Mesendoderm (in vitro differentiated cells): ENCODE measurements around the gene PPP1R12A.

Experiments used
- DNase-seq: peaks from one replicate; pipeline ENCODE4 v3.0.0; 2013
- H2AK5ac ChIP-seq: 2 replicates; pipeline ENCODE4 v1.6.1; 2013; ENCODE audit warnings: low read length, inconsistent platforms
- H2BK120ac ChIP-seq: 2 replicates; pipeline ENCODE4 v1.6.1; 2013; ENCODE audit warnings: low read depth, mild to moderate bottlenecking, low read length, moderate library complexity, mixed read lengths
- H2BK15ac ChIP-seq: replicated peaks from 2 replicates; pipeline ENCODE4 v1.6.1; 2013; ENCODE audit warnings: low read depth, mild to moderate bottlenecking, moderate library complexity
- H2BK5ac ChIP-seq: 2 replicates; pipeline ENCODE4 v1.6.1; 2013; ENCODE audit warnings: low read length, inconsistent platforms
- H3K18ac ChIP-seq: 2 replicates; pipeline ENCODE4 v1.6.1; 2013; ENCODE audit warnings: mild to moderate bottlenecking, low read length, mixed read lengths
- H3K23ac ChIP-seq: one replicate; pipeline ENCODE4 v1.6.1; 2013; ENCODE audit warnings: low read length
- H3K27ac ChIP-seq: 2 replicates; pipeline ENCODE4 v1.5.1; 2013; ENCODE audit warnings: low read depth, mild to moderate bottlenecking, inconsistent platforms, low read length, moderate library complexity
- H3K27me3 ChIP-seq: 2 replicates; pipeline ENCODE4 v1.6.1; 2013; ENCODE audit warnings: low read length, control low read depth, mild to moderate bottlenecking, inconsistent platforms; ENCODE audit not compliant: insufficient read depth, poor library complexity
- H3K36me3 ChIP-seq: 2 replicates; pipeline ENCODE4 v1.6.1; 2013; ENCODE audit warnings: low read length, inconsistent platforms; ENCODE audit not compliant: control insufficient read depth, insufficient read depth
- H3K4ac ChIP-seq: one replicate; pipeline ENCODE4 v1.6.1; 2013; ENCODE audit warnings: low read depth, mild to moderate bottlenecking, low read length, moderate library complexity
- H3K4me1 ChIP-seq: 2 replicates; pipeline ENCODE4 v1.6.1; 2013; ENCODE audit warnings: low read depth, low read length, inconsistent platforms; ENCODE audit not compliant: control insufficient read depth
- H3K4me2 ChIP-seq: 2 replicates; pipeline ENCODE4 v1.6.1; 2013; ENCODE audit warnings: low read length
- H3K4me3 ChIP-seq: 2 replicates; pipeline ENCODE4 v1.5.1; 2013; ENCODE audit warnings: mild to moderate bottlenecking, low read length
- H3K56ac ChIP-seq: one replicate; pipeline ENCODE4 v1.6.1; 2013; ENCODE audit warnings: low read length
- H3K79me1 ChIP-seq: 2 replicates; pipeline ENCODE4 v1.6.1; 2013; ENCODE audit warnings: low read length, inconsistent platforms
- H3K79me2 ChIP-seq: 2 replicates; pipeline ENCODE4 v1.6.1; 2013; ENCODE audit warnings: mild to moderate bottlenecking, low read length; ENCODE audit not compliant: control insufficient read depth, insufficient read depth
- H3K9ac ChIP-seq: 2 replicates; pipeline ENCODE4 v1.6.1; 2013; ENCODE audit warnings: low read length, inconsistent platforms
- H4K5ac ChIP-seq: one replicate; pipeline ENCODE4 v1.6.1; 2013; ENCODE audit warnings: low read length
- H4K8ac ChIP-seq: one replicate; pipeline ENCODE4 v1.6.1; 2013; ENCODE audit warnings: low read depth, mild to moderate bottlenecking, control low read depth, low read length, moderate library complexity
- WGBS: extraction: QIAGEN DNeasy Blood & Tissue Kit; methylation state at CpG from one replicate; pipeline ENCODE4 v1.1.7; 2013; ENCODE audit warnings: low lambda C conversion rate, missing lambda C conversion rate; ENCODE audit not compliant: insufficient coverage; ENCODE audit errors: extremely low coverage; 5-methylcytosine and 5-hydroxymethylcytosine counted together

Gene PPP1R12A

DNA sequence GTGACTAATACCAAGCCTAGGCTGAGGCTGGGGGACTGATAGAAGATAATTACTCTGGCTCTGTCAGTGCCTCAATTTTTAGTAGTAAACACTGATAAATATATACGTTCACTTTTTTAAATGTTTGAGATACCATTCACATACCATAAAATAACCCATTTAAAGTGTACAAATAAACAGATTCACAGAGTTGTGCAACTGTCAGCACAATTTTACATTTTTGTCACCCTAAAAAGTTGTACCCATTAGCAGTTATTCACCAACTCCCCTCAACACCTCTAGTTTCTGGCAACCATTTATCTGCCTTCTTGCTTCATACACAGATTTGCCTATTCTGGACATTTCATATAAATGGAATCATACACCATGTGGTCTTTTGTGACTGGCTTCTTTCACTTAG lies 15.1 kb downstream of the PPP1R12A start:
- no peak overlapping the region for H2BK15ac ChIP-seq
- H3K36me3 ChIP-seq, result no peaks in the 10 kb centered on the region
- no peaks in the 10 kb centered on the region for H3K4me1 ChIP-seq
- no peak overlapping the region for H3K23ac ChIP-seq
- H4K8ac ChIP-seq, result no peak overlapping the region
- H2BK5ac ChIP-seq, result no peak overlapping the region
- H3K18ac ChIP-seq, result no peak overlapping the region
- H3K4me2 ChIP-seq, result no peak overlapping the region
- no peak overlapping the region for H3K9ac ChIP-seq
- H2AK5ac ChIP-seq, result no peak overlapping the region
- no peak for DNase-seq
- no peak overlapping the region for H3K4ac ChIP-seq
- H3K27ac ChIP-seq, result no peak overlapping the region
- no peaks in the 10 kb centered on the region for H3K27me3 ChIP-seq
- H2BK120ac ChIP-seq, result no peak overlapping the region
- no CpG with 5 or more reads among the region's 1 CpG for WGBS
- peaks cover 51% of the 10 kb centered on the region for H3K79me2 ChIP-seq
- peaks cover 9% of the 10 kb centered on the region for H3K79me1 ChIP-seq
- H4K5ac ChIP-seq, result no peak overlapping the region
- no peak overlapping the region for H3K56ac ChIP-seq
- no peak overlapping the region for H3K4me3 ChIP-seq

DNA sequence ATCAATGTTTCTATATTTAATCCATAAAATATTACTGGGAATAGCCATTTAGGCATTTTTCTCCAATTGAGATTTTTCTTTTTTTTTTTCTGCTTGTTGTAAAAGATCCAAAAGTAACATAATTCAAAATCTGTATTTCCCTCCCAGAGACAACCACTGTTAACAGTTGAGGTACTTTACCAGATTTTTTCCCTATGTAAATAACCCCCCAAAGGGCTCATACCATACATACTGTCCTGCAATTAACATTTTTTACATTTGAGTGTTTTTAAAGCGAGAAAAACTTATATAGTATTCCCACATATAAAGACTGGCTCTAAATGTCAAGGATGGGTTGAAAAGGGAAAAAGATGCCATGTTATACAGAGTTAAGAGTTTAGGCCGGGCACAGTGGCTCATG lies 18.1 kb downstream of the PPP1R12A start:
- H4K8ac ChIP-seq, result no peak overlapping the region
- WGBS, result no CpG with 5 or more reads among the region's 2 CpGs

GRCh38 chr12:79911889-79912656 lies 22.8 kb downstream of the PPP1R12A start:
- Histone ChIP-seq H2BK15ac (no peak overlapping the region), H2BK5ac (no peak overlapping the region), H2BK120ac (no peak overlapping the region), H3K23ac (no peak overlapping the region), H3K18ac (no peak overlapping the region), H3K79me1 (peaks cover 7% of the 10 kb centered on the region), H3K27ac (no peak overlapping the region), H3K4me1 (peaks cover 2% of the 10 kb centered on the region), H3K36me3 (no peaks in the 10 kb centered on the region), H3K56ac (no peak overlapping the region), H3K27me3 (no peaks in the 10 kb centered on the region), H3K9ac (no peak overlapping the region), H3K4ac (no peak overlapping the region), H4K8ac (no peak overlapping the region), H4K5ac (no peak overlapping the region), H3K4me2 (no peak overlapping the region), H3K79me2 (peaks cover 48% of the 10 kb centered on the region), H2AK5ac (no peak overlapping the region), H3K4me3 (no peak overlapping the region)
- WGBS, result 100% methylated on average over 1 of the region's 6 CpGs
- peak; percentile 75 for DNase-seq

More for the DNA sequence above, 18.1 kb downstream of the PPP1R12A start:
- Histone ChIP-seq H3K9ac (no peak overlapping the region), H3K4me3 (no peak overlapping the region), H3K56ac (no peak overlapping the region), H3K27ac (no peak overlapping the region), H3K4me2 (no peak overlapping the region), H3K4ac (no peak overlapping the region), H2BK120ac (no peak overlapping the region), H3K27me3 (no peaks in the 10 kb centered on the region), H3K79me1 (peaks cover 10% of the 10 kb centered on the region), H2BK15ac (no peak overlapping the region), H3K23ac (no peak overlapping the region), H3K36me3 (no peaks in the 10 kb centered on the region), H3K79me2 (peaks cover 53% of the 10 kb centered on the region), H2BK5ac (no peak overlapping the region), H2AK5ac (no peak overlapping the region), H3K18ac (no peak overlapping the region), H3K4me1 (no peaks in the 10 kb centered on the region), H4K5ac (no peak overlapping the region)
- no peak for DNase-seq

GRCh38 chr12:79908366-79908765 lies 26.5 kb downstream of the PPP1R12A start:
- Histone ChIP-seq H3K27ac (no peak overlapping the region), H3K4me3 (no peak overlapping the region), H3K56ac (no peak overlapping the region), H3K9ac (no peak overlapping the region), H2BK5ac (no peak overlapping the region), H3K23ac (no peak overlapping the region), H3K4me2 (no peak overlapping the region), H3K36me3 (no peaks in the 10 kb centered on the region), H3K79me1 (peaks cover 6% of the 10 kb centered on the region), H3K4me1 (peaks cover 2% of the 10 kb centered on the region), H3K4ac (no peak overlapping the region), H4K5ac (no peak overlapping the region), H3K79me2 (peaks cover 43% of the 10 kb centered on the region), H2BK120ac (no peak overlapping the region), H2BK15ac (no peak overlapping the region), H3K18ac (no peak overlapping the region), H3K27me3 (no peaks in the 10 kb centered on the region), H4K8ac (no peak overlapping the region), H2AK5ac (no peak overlapping the region)
- DNase-seq, result no peak

GRCh38 chr12:79901506-79901905 lies 33.4 kb downstream of the PPP1R12A start:
- Histone ChIP-seq H3K18ac (no peak overlapping the region), H2BK5ac (no peak overlapping the region), H3K4ac (no peak overlapping the region)

GRCh38 chr12:79900951-79901350 lies 33.9 kb downstream of the PPP1R12A start:
- H3K4me2 ChIP-seq, result no peak overlapping the region
- no peak overlapping the region for H3K27ac ChIP-seq
- H3K27me3 ChIP-seq, result no peaks in the 10 kb centered on the region

More at GRCh38 chr12:79901506-79901905, 33.4 kb downstream of the PPP1R12A start:
- no CpG with 5 or more reads among the region's 2 CpGs for WGBS
- Histone ChIP-seq H3K27ac (no peak overlapping the region), H3K4me2 (no peak overlapping the region), H2AK5ac (no peak overlapping the region), H3K27me3 (no peaks in the 10 kb centered on the region), H2BK15ac (no peak overlapping the region), H3K23ac (no peak overlapping the region), H2BK120ac (no peak overlapping the region), H3K4me3 (no peak overlapping the region), H3K9ac (no peak overlapping the region), H3K79me2 (peaks cover 41% of the 10 kb centered on the region), H4K8ac (no peak overlapping the region), H3K36me3 (no peaks in the 10 kb centered on the region), H4K5ac (no peak overlapping the region), H3K56ac (no peak overlapping the region), H3K79me1 (peaks cover 6% of the 10 kb centered on the region), H3K4me1 (no peaks in the 10 kb centered on the region)
- DNase-seq, result no peak

More at GRCh38 chr12:79900951-79901350, 33.9 kb downstream of the PPP1R12A start:
- Histone ChIP-seq H3K4me3 (no peak overlapping the region), H2AK5ac (no peak overlapping the region), H3K4me1 (no peaks in the 10 kb centered on the region), H3K23ac (no peak overlapping the region), H3K36me3 (no peaks in the 10 kb centered on the region), H3K18ac (no peak overlapping the region), H4K8ac (no peak overlapping the region), H3K79me2 (peaks cover 44% of the 10 kb centered on the region), H3K79me1 (peaks cover 6% of the 10 kb centered on the region), H4K5ac (no peak overlapping the region), H3K9ac (no peak overlapping the region), H3K56ac (no peak overlapping the region), H2BK120ac (no peak overlapping the region), H2BK5ac (no peak overlapping the region), H2BK15ac (no peak overlapping the region), H3K4ac (no peak overlapping the region)
- DNase-seq, result no peak
- no CpG with 5 or more reads among the region's 2 CpGs for WGBS
